Neural cell (in vitro differentiated cells): Measurements from ENCODE around the gene POLDIP2.

Experiments
- CTCF ChIP-seq: fragments of 450-650 bp; IDR thresholded peaks from 2 replicates; pipeline ENCODE4 v1.5.1; 2014; ENCODE audit warnings: antibody characterized with exemption, mild to moderate bottlenecking, moderate library complexity; ENCODE audit not compliant: poor library complexity, severe bottlenecking
- EZH2 ChIP-seq: fragments of 200-600, 300-800 bp; shearing (Covaris generic), sonication (generic); IDR thresholded peaks from 2 replicates; pipeline ENCODE4 v1.6.1; 2014; ENCODE audit warnings: antibody characterized with exemption, low read length, borderline replicate concordance, mild to moderate bottlenecking; ENCODE audit not compliant: insufficient read depth, poor library complexity, severe bottlenecking
- SMC3 ChIP-seq: fragments of 450-650 bp; conservative IDR thresholded peaks from 2 replicates; pipeline ENCODE4 v1.6.1; 2014; ENCODE audit warnings: antibody characterized with exemption, mild to moderate bottlenecking, moderate library complexity; ENCODE audit not compliant: poor library complexity
- TAF1 ChIP-seq: IDR thresholded peaks from 2 replicates; pipeline ENCODE4 v1.6.1; 2012; ENCODE audit warnings: low read depth

GRCh38 chr17:28319598-28319935 is 37.8 kb downstream of the POLDIP2 start:
- no peak for TF ChIP-seq SMC3
- no peak for TF ChIP-seq CTCF
- TF ChIP-seq EZH2: no peak
- no peak for TF ChIP-seq TAF1
